NCI-H82 (cell line): Measurements from ENCODE around the gene DOK6.
A peak's percentile ranks its signal among the peaks of the same experiment; 100 is the strongest.

Experiments
- DNase-seq: peaks from one replicate; lab custom pipeline; 2025; lab: John Stamatoyannopoulos, UW

The DOK6 gene

GRCh38 chr18:69539404-69539803 lies 138.7 kb downstream of the DOK6 start:
- DNase-seq: no peak

DNA sequence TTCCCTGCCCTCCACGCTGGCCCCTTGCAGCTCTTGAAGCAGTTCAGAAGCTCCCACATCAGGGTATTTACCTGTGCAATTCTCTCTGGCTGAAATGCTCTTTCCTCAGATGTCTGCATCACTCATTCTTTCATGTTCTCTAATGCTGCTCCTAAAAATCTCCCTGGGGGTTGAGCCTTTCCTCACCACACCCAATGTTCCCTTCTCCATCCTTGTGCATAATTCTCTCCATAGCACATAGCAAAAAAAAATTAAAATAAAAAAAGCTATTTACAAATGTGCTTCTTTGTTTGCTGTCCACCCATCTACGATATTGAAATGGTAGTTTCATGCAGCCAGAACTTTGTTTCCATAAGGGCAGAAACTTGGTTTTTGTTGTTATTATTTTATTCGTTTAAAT lies 155.5 kb downstream of the DOK6 start:
- DNase-seq: no peak

GRCh38 chr18:69557282-69557681 lies 156.6 kb downstream of the DOK6 start:
- DNase-seq: peak; percentile 25

GRCh38 chr18:69558052-69558451 lies 157.4 kb downstream of the DOK6 start:
- no peak for DNase-seq

GRCh38 chr18:69559604-69560003 lies 158.9 kb downstream of the DOK6 start:
- peak; percentile 78 for DNase-seq

DNA sequence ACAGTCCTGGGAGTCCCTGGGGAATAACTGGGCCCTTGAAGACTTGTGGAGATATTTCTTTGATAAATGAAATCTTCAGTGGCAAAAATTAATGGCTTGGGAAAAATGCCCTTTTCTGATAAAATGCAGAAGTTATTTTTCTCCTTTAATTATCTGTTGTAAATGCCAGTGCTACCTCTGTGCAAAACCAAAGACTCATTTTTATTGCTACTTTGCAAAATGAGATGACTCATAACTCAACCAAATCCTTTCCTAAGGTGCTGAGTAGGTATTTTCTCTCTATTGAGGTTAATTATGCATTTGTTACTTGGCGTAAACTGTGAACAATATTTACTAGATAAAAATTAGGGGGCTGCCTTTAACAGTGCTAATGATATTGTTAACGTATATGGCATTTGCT lies 163.9 kb downstream of the DOK6 start:
- DNase-seq: no peak

GRCh38 chr18:69567813-69568488 lies 167.3 kb downstream of the DOK6 start:
- peak; percentile 11 for DNase-seq

GRCh38 chr18:69569133-69569532 lies 168.4 kb downstream of the DOK6 start:
- no peak for DNase-seq

DNA sequence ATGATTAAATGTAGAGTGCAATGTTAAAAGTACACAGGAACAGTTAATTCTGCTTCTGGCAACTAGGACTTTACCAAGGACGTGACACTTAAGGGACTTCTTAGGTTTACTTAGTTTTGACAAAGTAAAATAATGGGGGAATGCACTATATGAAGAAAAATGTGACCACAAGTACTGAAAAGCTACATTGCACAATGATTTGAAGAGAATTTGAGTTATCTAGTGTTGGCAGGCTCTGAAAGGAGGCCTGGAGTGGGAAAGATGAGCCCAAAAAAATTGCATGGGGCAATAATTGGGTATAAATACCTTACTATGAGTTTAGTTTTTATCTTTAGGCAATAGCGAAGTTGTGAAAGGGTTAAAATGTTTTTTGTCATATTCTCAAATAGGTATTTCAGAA lies 173.7 kb downstream of the DOK6 start:
- DNase-seq: no peak

DNA sequence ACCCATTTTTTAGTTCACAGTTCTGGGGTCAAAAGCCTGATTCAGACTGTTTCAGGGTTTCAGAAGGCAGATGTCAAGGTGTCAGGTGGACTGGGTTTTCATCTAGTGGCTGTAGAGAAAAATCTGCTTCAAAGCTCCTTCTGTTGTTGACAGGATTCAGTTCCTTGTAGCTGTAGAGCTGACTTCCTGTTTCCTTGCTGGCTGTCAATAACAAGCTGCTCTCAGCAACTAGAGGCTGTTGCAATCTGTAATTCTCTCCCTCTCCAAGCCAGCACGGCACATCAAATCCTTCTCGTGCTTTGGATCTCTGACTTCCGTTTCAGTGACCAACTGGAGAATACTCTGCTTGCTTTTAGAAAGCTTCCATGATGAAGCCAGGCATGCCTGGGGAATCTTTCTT lies 179.4 kb downstream of the DOK6 start:
- no peak for DNase-seq

GRCh38 chr18:69584429-69584828 lies 183.7 kb downstream of the DOK6 start:
- no peak for DNase-seq

DNA sequence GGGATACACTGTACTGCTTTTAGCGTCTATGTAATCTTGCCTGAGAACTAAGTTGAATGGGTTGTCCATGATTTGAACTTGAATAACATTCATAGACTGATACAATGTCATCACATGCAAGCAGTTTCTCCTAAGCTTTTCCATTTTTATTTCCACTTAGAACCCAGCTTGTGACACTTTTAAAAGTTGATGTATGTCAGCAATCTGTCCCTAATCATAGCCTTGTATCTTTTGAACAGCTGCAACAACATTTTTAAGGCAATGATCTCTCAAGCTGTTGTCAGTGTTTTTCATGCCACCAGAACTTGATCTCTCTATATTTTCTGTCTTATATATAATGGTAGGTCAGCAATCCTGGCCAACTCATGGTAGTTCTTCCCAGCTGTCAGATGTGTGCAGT lies 185.0 kb downstream of the DOK6 start:
- no peak for DNase-seq

DNA sequence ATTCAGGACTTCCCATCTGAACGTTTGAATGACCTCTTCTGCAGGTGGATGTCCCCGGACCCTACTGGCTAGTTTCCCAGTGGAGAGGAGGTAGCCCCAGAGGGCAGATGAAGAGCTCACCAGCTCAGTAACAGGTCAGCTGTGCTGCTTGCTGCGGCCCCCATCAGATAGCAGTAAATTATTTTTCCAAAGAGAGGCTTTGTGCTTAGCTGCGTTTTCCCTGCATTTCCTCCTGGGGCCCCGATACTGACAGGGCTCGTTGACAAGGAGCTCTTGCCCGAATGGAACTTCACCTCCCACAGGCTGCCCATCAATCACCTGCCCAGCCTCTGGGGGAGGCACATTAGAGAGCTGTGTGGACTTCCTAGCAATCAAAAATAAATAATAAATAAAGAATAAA lies 185.8 kb downstream of the DOK6 start:
- no peak for DNase-seq

GRCh38 chr18:69588301-69588700 lies 187.6 kb downstream of the DOK6 start:
- peak; percentile 10 for DNase-seq

GRCh38 chr18:69590150-69590549 lies 189.5 kb downstream of the DOK6 start:
- no peak for DNase-seq

DNA sequence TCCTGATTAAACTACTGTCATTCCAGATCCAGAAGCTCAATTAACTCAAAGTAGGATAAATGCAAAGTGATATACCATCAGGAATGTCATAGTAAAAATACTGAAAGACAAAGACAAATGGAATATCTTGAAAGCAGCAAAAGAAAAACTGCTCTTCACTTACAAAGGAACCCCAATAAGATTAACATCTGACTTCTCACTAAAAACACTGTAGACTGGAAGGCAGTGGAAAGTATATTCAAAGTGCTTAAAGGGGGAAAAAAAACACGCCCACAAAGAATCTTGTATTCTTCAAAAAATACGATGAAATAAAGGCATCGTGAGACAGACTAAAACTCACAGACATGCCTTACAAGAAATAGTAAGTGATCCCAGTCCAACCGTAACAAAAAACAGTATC lies 195.7 kb downstream of the DOK6 start:
- no peak for DNase-seq

GRCh38 chr18:69597561-69597960 lies 196.9 kb downstream of the DOK6 start:
- DNase-seq: no peak

GRCh38 chr18:69599377-69599776 lies 198.7 kb downstream of the DOK6 start:
- no peak for DNase-seq

GRCh38 chr18:69612242-69612641 lies 211.6 kb downstream of the DOK6 start:
- DNase-seq: no peak

- no peak for DNase-seq
Measured at GRCh38 chr18:69616114-69616513, 215.4 kb downstream of the DOK6 start.

DNA sequence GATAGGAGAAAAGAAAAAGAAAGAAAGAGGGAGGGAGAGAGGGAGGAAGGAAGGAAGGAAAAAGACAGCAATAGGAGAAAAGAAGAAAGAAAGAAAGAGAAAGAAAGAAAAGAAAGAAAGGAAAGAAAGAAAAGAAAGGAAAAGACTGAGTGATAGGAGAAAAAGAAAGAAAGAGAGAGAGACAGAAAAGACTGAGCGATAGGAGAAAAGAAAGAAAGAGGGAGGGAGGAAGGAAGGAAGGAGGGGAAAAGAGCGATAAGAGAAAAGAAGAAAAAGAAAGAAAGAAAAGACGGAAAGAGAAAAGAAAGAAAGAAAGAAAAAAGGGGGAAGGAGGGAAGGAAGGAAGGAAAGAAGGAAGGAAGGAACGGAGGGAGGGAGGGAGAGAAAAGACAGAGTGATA lies 216.7 kb downstream of the DOK6 start:
- DNase-seq: no peak

- no peak for DNase-seq
Measured at GRCh38 chr18:69617888-69618287, 217.2 kb downstream of the DOK6 start.

DNA sequence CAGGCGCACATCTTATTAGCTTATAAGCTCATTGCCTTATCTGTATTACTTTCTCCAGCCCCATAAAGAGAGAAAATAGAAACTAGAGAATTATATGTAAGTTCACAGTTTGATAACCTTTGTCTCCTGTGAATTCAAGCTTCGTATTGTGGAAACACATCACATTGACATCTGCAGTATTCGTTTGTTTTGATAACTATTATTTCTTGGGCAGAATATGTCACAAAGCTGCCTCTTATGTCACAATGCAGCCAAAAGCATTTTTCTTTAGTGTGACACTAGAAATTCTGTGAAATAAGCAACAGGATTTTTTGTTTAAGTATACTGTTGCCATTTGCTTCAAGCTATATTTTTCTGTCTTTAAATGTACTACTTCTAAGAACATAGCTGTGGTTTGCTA lies 221.5 kb downstream of the DOK6 start:
- DNase-seq: no peak

DNA sequence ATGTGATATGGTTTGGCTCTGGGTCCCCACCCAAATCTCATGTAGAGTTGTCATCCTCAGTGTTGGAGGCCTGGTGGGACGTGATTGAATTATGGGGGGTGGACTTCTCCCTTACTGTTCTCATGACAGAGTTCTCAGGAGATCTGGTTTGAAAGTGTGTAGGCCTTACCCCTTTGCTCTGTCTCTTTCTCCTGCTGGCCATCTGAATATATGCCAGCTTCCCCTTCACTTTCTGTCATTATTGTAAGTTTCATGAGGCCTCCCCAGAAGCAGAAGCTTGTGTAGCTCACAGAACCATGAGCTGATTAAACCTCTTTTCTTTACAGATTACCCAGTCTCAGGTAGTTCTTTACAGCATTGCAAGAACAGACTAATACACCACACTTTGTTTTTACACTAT lies 222.3 kb downstream of the DOK6 start:
- DNase-seq: peak; percentile 23

- no peak for DNase-seq
Measured at GRCh38 chr18:69626171-69626570, 225.5 kb downstream of the DOK6 start.
